ENCODE data around the gene NFE2.

Gene NFE2

DNA sequence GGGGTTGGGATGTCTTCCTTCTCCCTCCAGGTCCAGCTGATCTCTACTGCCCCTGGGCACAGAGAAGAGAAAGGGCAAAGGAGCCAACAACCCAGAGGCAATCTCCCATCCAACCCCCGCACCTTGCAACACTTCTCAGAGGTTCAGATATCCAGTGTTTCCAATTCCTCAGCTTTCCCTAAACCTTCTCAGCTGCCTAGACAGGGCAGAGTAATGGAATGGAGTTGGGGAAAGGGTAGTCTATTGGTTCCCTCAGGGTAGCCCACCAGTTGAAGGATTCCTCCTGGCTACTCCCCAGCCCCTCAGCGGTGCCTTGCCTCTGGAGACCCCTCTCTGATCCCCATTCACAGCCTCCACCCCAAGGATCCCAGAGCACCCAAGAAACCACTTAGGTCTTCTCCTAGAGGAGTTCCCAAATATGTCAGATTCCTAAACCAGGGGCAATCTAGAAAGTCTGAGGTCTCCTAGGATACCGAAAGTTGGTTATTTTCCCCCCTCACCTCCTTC, 537 bp downstream of the NFE2 start:
- peaks cover 10% of the 10 kb centered on the region for H3K27me3 ChIP-seq (replicated peaks; ENCODE audit: control insufficient read depth, insufficient read depth, low read length)
- TF ChIP-seq, protein P1, sequence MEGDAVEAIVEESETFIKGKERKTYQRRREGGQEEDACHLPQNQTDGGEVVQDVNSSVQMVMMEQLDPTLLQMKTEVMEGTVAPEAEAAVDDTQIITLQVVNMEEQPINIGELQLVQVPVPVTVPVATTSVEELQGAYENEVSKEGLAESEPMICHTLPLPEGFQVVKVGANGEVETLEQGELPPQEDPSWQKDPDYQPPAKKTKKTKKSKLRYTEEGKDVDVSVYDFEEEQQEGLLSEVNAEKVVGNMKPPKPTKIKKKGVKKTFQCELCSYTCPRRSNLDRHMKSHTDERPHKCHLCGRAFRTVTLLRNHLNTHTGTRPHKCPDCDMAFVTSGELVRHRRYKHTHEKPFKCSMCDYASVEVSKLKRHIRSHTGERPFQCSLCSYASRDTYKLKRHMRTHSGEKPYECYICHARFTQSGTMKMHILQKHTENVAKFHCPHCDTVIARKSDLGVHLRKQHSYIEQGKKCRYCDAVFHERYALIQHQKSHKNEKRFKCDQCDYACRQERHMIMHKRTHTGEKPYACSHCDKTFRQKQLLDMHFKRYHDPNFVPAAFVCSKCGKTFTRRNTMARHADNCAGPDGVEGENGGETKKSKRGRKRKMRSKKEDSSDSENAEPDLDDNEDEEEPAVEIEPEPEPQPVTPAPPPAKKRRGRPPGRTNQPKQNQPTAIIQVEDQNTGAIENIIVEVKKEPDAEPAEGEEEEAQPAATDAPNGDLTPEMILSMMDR (IDR thresholded peaks at IDR 0.05; ENCODE audit: insufficient read depth, low read length, poor library complexity, severe bottlenecking) = no peak
- H3K4me3 ChIP-seq (replicated peaks; ENCODE audit: low read depth, low read length) = no peak overlapping the region
- no peak for DNase-seq (ENCODE audit: extremely low read depth, insufficient read length)
- H3K36me3 ChIP-seq (ENCODE audit: control insufficient read depth, insufficient read depth, low read length) = no peaks in the 10 kb centered on the region

DNA sequence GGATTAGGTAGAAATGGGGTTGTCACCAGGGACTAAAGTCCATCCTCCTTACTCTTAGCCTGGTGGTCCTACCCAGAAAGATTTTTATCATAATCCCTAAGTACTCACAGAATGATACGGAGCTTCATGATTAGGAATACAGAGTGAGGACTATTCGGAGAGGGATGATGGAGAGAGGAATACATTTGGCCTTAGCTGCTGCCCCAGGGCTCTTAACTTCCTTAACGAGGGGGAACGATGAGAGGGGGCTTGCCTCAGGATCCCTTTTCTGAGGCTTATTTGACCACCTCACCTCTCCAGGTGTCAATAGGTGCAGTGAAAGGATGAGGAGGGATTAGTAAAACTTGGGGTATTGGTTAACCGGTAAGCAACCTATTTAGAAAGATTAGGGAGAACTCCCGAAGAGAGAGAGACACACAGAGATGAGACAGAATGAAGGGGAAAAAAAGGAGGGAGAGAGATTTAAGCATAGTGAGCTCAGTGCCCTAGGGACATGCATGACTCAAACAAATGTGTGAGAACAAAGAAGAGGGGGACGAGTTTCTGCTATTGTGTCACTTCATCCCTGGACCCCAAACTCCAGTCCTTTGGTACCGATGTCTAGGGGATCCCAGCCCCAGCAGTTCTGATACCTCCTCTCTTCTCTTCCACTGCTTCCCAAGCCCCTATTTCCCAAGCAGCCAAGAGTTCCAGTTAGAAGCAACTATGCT, 1.1 kb downstream of the NFE2 start:
- TF ChIP-seq, protein P1 (IDR thresholded peaks at IDR 0.05; ENCODE audit: insufficient read depth, low read length, poor library complexity, severe bottlenecking) = no peak
- peaks cover 10% of the 10 kb centered on the region for H3K27me3 ChIP-seq (replicated peaks; ENCODE audit: control insufficient read depth, insufficient read depth, low read length)
- no peak for DNase-seq (ENCODE audit: extremely low read depth, insufficient read length)
- H3K4me3 ChIP-seq (replicated peaks; ENCODE audit: low read depth, low read length) = no peak overlapping the region
- no peaks in the 10 kb centered on the region for H3K36me3 ChIP-seq (ENCODE audit: control insufficient read depth, insufficient read depth, low read length)

DNA sequence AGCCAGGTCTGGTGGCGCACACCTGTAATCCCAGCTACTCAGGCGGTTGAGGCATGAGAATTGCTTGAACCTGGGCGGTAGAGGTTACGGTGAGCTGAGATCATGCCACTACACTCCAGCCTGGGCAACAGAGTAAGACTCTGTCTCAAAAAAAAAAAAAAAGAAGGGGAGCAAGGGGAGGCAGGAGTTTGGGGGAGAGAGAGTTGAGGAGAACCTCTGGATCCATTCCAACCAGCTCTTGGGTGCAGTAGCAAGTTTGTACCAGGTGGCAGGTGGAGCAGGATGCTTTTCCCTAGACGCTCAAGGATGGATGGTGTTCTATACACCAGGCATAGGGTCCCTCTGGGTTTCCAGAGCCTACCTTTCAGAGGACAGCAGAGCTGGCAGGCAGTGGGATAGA, 1.9 kb downstream of the NFE2 start:
- H3K36me3 ChIP-seq (ENCODE audit: control insufficient read depth, insufficient read depth, low read length) = no peaks in the 10 kb centered on the region
- no peak overlapping the region for H3K4me3 ChIP-seq (replicated peaks; ENCODE audit: low read depth, low read length)
- no peak for DNase-seq (ENCODE audit: extremely low read depth, insufficient read length)
- H3K27me3 ChIP-seq (replicated peaks; ENCODE audit: control insufficient read depth, insufficient read depth, low read length) = peaks cover 10% of the 10 kb centered on the region
- TF ChIP-seq, protein P1 (IDR thresholded peaks at IDR 0.05; ENCODE audit: insufficient read depth, low read length, poor library complexity, severe bottlenecking) = no peak

DNA sequence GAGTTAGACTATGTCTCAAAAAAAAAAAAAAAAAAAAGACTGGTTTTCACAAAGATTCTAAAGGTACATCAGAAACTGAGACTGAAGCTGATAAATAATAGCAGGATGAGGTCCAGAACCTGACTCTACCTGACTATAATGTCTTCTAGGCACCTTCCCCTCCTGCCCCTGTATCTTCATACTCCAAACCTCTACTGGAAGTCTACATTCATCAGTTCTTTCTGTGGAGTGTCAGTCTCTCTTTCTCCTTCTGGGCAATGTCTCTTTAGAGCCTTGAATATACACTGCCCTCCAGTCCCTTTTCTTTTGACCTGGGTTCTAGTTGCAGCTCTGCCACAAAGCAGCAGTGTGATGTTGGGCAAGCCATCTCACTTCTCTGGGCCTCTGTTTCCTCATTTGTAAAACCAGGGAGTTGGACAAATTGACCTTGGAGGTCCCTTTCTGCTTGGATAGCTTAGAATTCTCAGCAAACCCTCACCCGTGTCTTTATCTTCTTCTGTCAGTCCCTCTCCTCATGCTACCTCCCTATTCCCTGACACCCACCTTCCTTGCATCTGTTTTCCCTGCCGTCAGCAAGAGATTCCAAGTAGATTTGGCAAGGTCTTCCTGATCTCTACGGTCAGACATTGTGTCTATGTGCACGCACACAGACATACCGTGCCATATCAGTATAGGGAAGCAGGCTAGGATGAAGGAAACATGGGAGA, 4.3 kb downstream of the NFE2 start:
- peaks cover 7% of the 10 kb centered on the region for H3K27me3 ChIP-seq (replicated peaks; ENCODE audit: control insufficient read depth, insufficient read depth, low read length)
- DNase-seq (ENCODE audit: extremely low read depth, insufficient read length) = no peak
- TF ChIP-seq, protein P1 (IDR thresholded peaks at IDR 0.05; ENCODE audit: insufficient read depth, low read length, poor library complexity, severe bottlenecking) = no peak
- H3K4me3 ChIP-seq (replicated peaks; ENCODE audit: low read depth, low read length) = no peak overlapping the region
- no peaks in the 10 kb centered on the region for H3K36me3 ChIP-seq (ENCODE audit: control insufficient read depth, insufficient read depth, low read length)

DNA sequence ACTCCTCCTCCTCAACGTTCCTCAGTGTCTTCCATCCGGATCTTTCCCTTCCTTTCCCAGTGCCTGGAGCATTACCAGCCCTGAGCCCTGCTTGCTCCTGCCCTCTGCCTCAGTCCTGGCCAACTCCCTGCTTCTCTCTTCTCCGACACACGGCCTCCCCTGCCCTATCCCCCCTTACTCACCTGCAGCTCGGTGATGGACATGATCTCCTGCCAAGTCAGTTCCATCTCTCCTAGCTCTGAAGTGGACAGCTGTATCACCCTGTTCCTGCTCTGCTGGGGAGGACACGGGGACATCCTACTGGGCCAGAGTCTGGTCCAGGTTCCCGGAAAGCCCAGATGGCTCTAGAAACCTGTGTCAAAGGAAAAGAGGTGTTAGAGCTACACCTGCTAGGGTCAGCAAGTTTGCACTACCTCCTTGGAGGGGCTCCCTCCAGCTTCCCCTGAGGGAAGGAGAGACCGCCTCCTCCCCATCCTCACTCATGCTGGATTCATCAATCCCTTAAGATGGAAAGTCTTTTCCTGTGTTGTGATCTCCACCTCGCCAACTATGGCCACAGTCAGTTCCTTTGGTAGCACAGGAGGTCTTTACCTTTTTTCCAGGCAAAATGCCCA, 5.8 kb downstream of the NFE2 start:
- H3K4me3 ChIP-seq (replicated peaks; ENCODE audit: low read depth, low read length) = no peak overlapping the region
- no peak for DNase-seq (ENCODE audit: extremely low read depth, insufficient read length)
- TF ChIP-seq, protein P1 (IDR thresholded peaks at IDR 0.05; ENCODE audit: insufficient read depth, low read length, poor library complexity, severe bottlenecking) = no peak

More for the DNA sequence above, 5.8 kb downstream of the NFE2 start:
- H3K27me3 ChIP-seq (replicated peaks; ENCODE audit: control insufficient read depth, insufficient read depth, low read length) = peaks cover 3% of the 10 kb centered on the region
- no peaks in the 10 kb centered on the region for H3K36me3 ChIP-seq (ENCODE audit: control insufficient read depth, insufficient read depth, low read length)

Data from GM06990 (cell line).